ENCODE measurements around the gene TAF11L7. TPM values are rescaled to one million over a fixed set of nuclear protein-coding genes. Genes with fewer than 3 reads are reported as not detected.
"Not testable (repeated sequence)": the region's sequence is repeated elsewhere in the genome, so short reads cannot be mapped to it uniquely, and the experiment has no call there.

TAF11L7 gene
- not detected for total RNA-seq

DNA sequence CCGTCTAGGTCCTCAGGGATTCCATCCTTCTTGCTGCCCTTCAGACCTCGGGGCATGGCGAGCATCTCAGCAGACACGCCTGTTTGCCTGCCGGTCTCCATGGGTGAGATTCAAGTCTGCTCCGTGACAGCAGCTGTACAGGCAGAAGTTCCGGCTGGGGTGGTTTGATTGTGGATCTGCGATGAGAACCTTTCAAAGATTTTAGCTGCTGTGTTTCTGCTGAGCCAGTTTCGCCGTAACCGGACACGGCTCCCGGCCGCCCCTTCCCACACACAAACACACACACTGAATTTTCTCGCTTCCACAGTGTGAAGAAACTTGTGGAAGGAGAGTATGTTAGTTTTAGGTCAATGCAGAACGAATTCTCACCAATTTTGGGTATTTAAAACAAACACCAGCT lies at the start of gene TAF11L7:
TAF11L7 (minus strand) TSS at position 101 of the 400 bp plus-strand sequence.
- DNase-seq; ATAC-seq; intact Hi-C loops (cut with DNase I); H3K4me1 ChIP-seq; H3K4me3 ChIP-seq; H3K9me3 ChIP-seq; H3K36me3 ChIP-seq (replicated peaks in 1 of 2; ENCODE audit: insufficient read depth in 1 of 2, low read depth in 2 of 2); H3K27ac ChIP-seq; H3K27me3 ChIP-seq: not testable (repeated sequence)
- WGBS, 2 donors, result no CpG with 5 or more reads among the region's 16 CpGs

DNA sequence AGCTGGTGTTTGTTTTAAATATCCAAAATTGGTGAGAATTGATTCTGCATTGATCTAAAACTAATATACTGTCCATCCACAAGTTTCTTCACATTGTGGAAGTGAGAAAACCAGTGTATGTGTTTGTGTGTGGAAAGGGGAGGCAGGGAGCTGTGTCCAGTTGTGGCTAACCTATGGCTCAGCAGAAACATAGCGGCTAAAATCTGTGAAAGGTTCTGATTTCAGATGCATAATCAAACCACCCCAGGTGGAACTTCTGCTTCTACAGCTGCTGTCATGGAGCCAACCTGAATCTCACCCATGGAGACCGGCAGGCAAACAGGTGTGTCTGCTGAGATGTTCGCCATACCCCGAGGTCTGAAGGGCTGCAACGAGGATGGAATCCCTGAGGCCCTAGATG lies 48.6 kb upstream of the TAF11L7 start, which contains the start of gene TAF11L14:
TAF11L14 (plus strand) TSS at position 301 of the 400 bp plus-strand sequence.
- no peak for TF ChIP-seq POLR2A (IDR thresholded peaks at IDR 0.05)
- TF ChIP-seq, protein P1, sequence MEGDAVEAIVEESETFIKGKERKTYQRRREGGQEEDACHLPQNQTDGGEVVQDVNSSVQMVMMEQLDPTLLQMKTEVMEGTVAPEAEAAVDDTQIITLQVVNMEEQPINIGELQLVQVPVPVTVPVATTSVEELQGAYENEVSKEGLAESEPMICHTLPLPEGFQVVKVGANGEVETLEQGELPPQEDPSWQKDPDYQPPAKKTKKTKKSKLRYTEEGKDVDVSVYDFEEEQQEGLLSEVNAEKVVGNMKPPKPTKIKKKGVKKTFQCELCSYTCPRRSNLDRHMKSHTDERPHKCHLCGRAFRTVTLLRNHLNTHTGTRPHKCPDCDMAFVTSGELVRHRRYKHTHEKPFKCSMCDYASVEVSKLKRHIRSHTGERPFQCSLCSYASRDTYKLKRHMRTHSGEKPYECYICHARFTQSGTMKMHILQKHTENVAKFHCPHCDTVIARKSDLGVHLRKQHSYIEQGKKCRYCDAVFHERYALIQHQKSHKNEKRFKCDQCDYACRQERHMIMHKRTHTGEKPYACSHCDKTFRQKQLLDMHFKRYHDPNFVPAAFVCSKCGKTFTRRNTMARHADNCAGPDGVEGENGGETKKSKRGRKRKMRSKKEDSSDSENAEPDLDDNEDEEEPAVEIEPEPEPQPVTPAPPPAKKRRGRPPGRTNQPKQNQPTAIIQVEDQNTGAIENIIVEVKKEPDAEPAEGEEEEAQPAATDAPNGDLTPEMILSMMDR (IDR thresholded peaks at IDR 0.05), result no peak
- no peak for DNase-seq
- ATAC-seq, result no peak
- WGBS, 2 donors, result 44 to 68% methylated on average over 3 to 5 of the region's 5 CpGs
- Histone ChIP-seq H3K9me3 (no peaks in the 10 kb centered on the region), H3K4me1 (no peaks in the 10 kb centered on the region), H3K27me3 (no peaks in the 10 kb centered on the region), H3K27ac (no peak within 1 kb of the TSS), H3K36me3 (replicated peaks in 1 of 2; ENCODE audit: insufficient read depth in 1 of 2, low read depth in 2 of 2) (no peaks in the 10 kb centered on the region), H3K4me3 (no peak within 1 kb of the TSS)
- intact Hi-C loops (cut with DNase I), result no loop called here

DNA sequence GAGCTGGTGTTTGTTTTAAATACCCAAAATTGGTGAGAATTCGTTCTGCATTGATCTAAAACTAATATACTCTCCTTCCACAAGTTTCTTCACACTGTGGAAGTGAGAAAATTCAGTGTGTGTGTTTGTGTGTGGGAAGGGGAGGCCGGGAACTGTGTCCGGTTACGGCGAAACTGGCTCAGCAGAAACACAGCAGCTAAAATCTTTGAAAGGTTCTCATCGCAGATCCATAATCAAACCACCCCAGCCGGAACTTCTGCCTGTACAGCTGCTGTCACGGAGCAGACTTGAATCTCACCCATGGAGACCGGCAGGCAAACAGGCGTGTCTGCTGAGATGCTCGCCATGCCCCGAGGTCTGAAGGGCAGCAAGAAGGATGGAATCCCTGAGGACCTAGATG lies 46.2 kb upstream of the TAF11L7 start, which contains the start of gene TAF11L13:
TAF11L13 (plus strand) TSS at position 301 of the 400 bp plus-strand sequence.
- H3K27ac ChIP-seq; H3K36me3 ChIP-seq (replicated peaks in 1 of 2; ENCODE audit: insufficient read depth in 1 of 2, low read depth in 2 of 2); H3K4me1 ChIP-seq; intact Hi-C loops (cut with DNase I); H3K9me3 ChIP-seq; H3K4me3 ChIP-seq; ATAC-seq; DNase-seq; H3K27me3 ChIP-seq: not testable (repeated sequence)
- WGBS, 2 donors, result 71 to 94% methylated on average over 5 to 9 of the region's 12 CpGs

DNA sequence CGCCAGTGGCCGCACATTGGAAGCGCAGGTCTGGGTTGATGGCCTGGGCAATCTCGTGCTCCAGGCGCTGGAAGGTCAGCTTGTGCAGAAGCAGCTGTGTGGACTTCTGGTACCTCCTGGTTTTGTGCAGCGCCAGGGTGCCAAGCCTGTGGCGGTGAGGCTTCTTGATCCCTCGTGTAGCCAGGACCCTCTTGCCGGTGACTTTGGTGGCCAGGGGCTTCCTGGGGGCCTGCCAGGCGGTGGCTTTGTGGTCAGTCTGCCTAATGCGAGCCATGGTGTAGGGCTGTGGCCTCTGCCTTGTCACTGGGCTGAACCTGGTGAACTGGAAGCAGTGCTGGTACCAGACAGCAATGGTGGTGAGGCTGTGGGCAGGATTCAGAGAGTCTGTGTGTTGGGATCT lies 40.1 kb upstream of the TAF11L7 start:
- Histone ChIP-seq H3K4me3 (no peak overlapping the region), H3K9me3 (no peaks in the 10 kb centered on the region), H3K4me1 (no peaks in the 10 kb centered on the region), H3K27ac (no peak overlapping the region), H3K27me3 (no peaks in the 10 kb centered on the region), H3K36me3 (replicated peaks in 1 of 2; ENCODE audit: insufficient read depth in 1 of 2, low read depth in 2 of 2) (no peaks in the 10 kb centered on the region)
- WGBS, 2 donors, result 88% methylated on average over 11 of the region's 11 CpGs; no CpG with 5 or more reads in 1 of the 2 donors
- TF ChIP-seq, protein P1 (IDR thresholded peaks at IDR 0.05), result no peak
- TF ChIP-seq POLR2A (IDR thresholded peaks at IDR 0.05), result no peak
- intact Hi-C loops (cut with DNase I), result no loop called here
- no peak for DNase-seq
- no peak for ATAC-seq

DNA sequence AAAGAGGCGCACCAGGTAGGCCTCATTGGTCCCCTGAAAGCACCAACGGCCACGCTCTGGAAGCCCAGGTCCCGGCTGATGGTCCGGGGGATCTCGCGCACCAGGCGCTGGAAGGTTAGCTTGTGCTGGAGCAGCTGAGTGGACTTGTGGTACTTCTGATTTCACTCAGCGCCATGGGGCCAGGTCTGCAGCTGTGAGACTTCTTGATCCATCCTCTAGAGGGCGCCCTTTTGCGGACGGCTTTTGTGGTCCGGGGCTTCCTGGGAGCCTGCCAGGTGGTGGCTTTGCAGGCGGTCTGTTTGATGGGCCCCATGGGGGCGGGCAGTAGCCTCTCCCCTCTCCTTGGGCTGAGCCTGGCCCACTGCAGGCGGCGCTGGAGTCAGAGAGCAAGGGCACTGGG lies 35.1 kb upstream of the TAF11L7 start:
- intact Hi-C loops (cut with DNase I), result no loop called here
- Histone ChIP-seq H3K27ac (no peak overlapping the region), H3K4me1 (no peaks in the 10 kb centered on the region), H3K36me3 (replicated peaks in 1 of 2; ENCODE audit: insufficient read depth in 1 of 2, low read depth in 2 of 2) (no peaks in the 10 kb centered on the region), H3K9me3 (no peaks in the 10 kb centered on the region), H3K27me3 (no peaks in the 10 kb centered on the region), H3K4me3 (no peak overlapping the region)
- no peak for DNase-seq
- no peak for ATAC-seq
- TF ChIP-seq, protein P1 (IDR thresholded peaks at IDR 0.05), result no peak
- TF ChIP-seq POLR2A (IDR thresholded peaks at IDR 0.05), result no peak
- 64 to 91% methylated on average over 6 to 15 of the region's 17 CpGs for whole genome bisulfite sequencing, 2 donors

DNA sequence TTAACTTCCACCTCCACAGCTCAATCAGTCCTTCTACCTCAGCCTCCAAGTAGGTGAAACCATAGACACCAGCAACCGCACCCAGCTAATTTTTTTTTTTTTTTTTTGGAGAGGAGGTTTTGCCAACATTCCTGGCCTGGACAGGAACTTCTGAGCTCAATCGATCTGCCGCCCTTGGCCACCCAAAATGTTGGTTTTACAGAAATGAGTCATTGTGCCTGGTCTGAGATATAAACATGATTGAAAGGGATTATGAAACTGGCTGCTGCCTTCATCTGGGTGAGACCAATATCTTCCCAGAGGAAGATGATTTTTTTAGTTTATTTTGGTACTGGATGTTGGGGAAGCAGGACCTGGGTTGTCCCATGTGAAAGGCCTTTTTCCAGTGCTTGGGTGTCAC lies 33.8 kb upstream of the TAF11L7 start:
- Histone ChIP-seq H3K36me3 (replicated peaks in 1 of 2; ENCODE audit: insufficient read depth in 1 of 2, low read depth in 2 of 2) (no peaks in the 10 kb centered on the region), H3K4me3 (no peak overlapping the region), H3K4me1 (no peaks in the 10 kb centered on the region), H3K27ac (no peak overlapping the region), H3K9me3 (no peaks in the 10 kb centered on the region), H3K27me3 (no peaks in the 10 kb centered on the region)
- WGBS, 2 donors, result 77 to 87% methylated on average over 3 of the region's 3 CpGs
- intact Hi-C loops (cut with DNase I), result no loop called here
- DNase-seq (no peak), ATAC-seq (no peak)
- TF ChIP-seq, protein P1 (IDR thresholded peaks at IDR 0.05), result no peak
- no peak for TF ChIP-seq POLR2A (IDR thresholded peaks at IDR 0.05)

Data from body of pancreas (tissue), 4 donors.